GM12892 (cell line): ENCODE measurements around the gene ENGASE.

Experiments used
- POLR2A ChIP-seq: IDR thresholded peaks from 2 replicates; pipeline ENCODE4 v1.6.1; 2011; ENCODE audit warnings: low read depth, low read length, control low read depth
- POLR2AphosphoS5 ChIP-seq: IDR thresholded peaks from 2 replicates; pipeline ENCODE4 v1.6.1; 2011; ENCODE audit warnings: low read depth, low read length, control low read depth

GRCh38 chr17:79073706-79074088 is 927 bp upstream of the ENGASE start:
- TF ChIP-seq POLR2AphosphoS5, result no peak
- TF ChIP-seq POLR2A, result no peak
